ENCODE results near the gene TAF1B. TPM values are rescaled to one million over a fixed set of nuclear protein-coding genes. Genes with fewer than 3 reads are reported as not detected.
"Not testable (repeated sequence)": the region's sequence is repeated elsewhere in the genome, so short reads cannot be mapped to it uniquely, and the experiment has no call there.

TAF1B gene
- total RNA-seq, 1 experiment from 2014 or later, result 24.8 TPM

DNA sequence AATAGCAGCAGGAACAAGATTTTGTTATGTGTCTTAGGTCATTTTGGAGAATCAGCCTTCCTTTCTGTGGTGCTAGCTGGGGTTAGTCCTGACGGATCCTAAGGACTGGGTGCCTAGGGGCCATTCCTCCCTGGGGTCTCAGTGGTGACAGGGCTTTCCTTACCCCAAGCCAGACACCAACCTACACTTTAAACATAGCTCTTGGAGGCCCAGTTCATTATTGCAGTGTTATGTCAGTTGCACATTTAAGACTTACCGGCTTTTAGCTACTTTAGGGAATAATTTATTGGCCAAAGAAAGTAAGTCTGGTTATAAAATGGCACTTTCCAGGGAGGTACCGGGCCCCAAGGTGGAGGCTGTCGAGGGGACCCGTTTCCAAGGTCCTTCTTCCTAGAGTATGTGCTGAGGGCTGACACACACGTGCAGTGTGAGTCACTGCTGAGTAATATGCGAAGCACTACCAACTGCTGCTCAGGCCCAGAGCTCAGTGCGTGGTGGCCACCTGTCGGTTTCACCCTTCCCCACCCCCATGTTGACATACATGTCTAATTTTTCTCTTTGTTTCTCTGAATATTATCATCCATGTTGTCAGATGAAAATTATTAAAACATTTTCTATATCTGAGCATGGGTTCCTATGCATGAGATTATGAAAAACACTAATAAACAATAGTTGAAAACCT lies 71.3 kb downstream of the TAF1B start:
- TF ChIP-seq EZH2 (IDR thresholded peaks at IDR 0.05; ENCODE audit: low read depth), result no peak
- TF ChIP-seq, protein P1, sequence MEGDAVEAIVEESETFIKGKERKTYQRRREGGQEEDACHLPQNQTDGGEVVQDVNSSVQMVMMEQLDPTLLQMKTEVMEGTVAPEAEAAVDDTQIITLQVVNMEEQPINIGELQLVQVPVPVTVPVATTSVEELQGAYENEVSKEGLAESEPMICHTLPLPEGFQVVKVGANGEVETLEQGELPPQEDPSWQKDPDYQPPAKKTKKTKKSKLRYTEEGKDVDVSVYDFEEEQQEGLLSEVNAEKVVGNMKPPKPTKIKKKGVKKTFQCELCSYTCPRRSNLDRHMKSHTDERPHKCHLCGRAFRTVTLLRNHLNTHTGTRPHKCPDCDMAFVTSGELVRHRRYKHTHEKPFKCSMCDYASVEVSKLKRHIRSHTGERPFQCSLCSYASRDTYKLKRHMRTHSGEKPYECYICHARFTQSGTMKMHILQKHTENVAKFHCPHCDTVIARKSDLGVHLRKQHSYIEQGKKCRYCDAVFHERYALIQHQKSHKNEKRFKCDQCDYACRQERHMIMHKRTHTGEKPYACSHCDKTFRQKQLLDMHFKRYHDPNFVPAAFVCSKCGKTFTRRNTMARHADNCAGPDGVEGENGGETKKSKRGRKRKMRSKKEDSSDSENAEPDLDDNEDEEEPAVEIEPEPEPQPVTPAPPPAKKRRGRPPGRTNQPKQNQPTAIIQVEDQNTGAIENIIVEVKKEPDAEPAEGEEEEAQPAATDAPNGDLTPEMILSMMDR (conservative IDR thresholded peaks at IDR 0.05), result peak; percentile 60
- Histone ChIP-seq H3K4me1 (replicated peaks; ENCODE audit: insufficient read depth) (peaks cover 9% of the 10 kb centered on the region; the same call in 1 of the 2 replicates), H3K9me2 (ENCODE audit: insufficient read depth) (no peaks in the 10 kb centered on the region), H3K4me3 (no peak overlapping the region), H3K27me3 (ENCODE audit: insufficient read depth, low read depth) (no peaks in the 10 kb centered on the region), H3K4me2 (0 out of 2 replicates have a peak overlapping the region, but pooled peaks have one; percentile 1), H4K20me1 (ENCODE audit: insufficient read depth) (no peaks in the 10 kb centered on the region), H3K9me3 (ENCODE audit: insufficient read depth, low read depth) (no peaks in the 10 kb centered on the region), H3F3A (ENCODE audit: insufficient read depth, low read depth) (peaks cover 6% of the 10 kb centered on the region; the same call in 1 of the 2 replicates), H2AFZ (no peak overlapping the region), H3K27ac (peak overlapping the region; percentile 50), H3K36me3 (ENCODE audit: low read depth) (0 out of 2 replicates have a peak, but pooled peaks cover 5% of the 10 kb centered on the region), H3K79me2 (ENCODE audit: low read depth) (no peaks in the 10 kb centered on the region)
- ChIA-PET POLR2A (ENCODE audit: unreplicated experiment) (interaction anchor here (0.6 to 0.7 kb wide), 6 partner anchors 30 to 341 kb away, joined by 3 to 6 read pairs (median 3); no protein-coding TSS in a partner anchor), CTCF (interaction anchor here (0.6 kb wide), 1 partner anchor 102 kb away, joined by 13 read pairs; no protein-coding TSS in a partner anchor)
- DNase-seq, result peak; percentile 53 to 83
- intact Hi-C loops (cut with micrococcal nuclease; ENCODE audit: unreplicated experiment), result loop anchor here (1.0 kb wide), 2 partner anchors 100 to 113 kb away; no protein-coding TSS in a partner anchor
- BruUV-seq (replicated peaks), result no TSS peak

DNA sequence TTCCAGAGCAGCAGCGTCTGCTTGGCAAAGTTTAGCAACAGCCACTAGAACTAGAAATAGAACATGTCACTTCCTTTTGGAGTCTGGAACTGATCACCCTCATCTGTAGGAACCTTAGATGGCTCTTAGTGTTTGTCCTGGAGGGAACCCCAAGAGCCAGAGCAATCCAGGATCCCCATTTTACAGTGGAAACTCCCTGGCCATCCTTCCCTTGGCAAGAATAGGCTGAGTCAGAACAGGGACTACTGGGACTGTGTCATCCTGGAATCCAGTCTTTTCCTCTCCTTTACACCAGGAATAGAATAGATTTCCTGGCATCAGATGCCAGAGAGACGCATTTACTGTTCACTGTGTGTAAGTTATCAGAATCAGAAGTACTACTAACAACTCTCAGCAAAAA lies 75.0 kb downstream of the TAF1B start:
- Histone ChIP-seq H3K4me1 (replicated peaks; ENCODE audit: insufficient read depth) (peaks cover 9% of the 10 kb centered on the region; the same call in 1 of the 2 replicates), H3K9me3 (ENCODE audit: insufficient read depth, low read depth) (no peaks in the 10 kb centered on the region), H3K4me2 (no peak overlapping the region), H4K20me1 (ENCODE audit: insufficient read depth) (no peaks in the 10 kb centered on the region), H3K27me3 (ENCODE audit: insufficient read depth, low read depth) (no peaks in the 10 kb centered on the region), H3F3A (ENCODE audit: insufficient read depth, low read depth) (peaks cover 6% of the 10 kb centered on the region; the same call in 1 of the 2 replicates), H3K9me2 (ENCODE audit: insufficient read depth) (no peaks in the 10 kb centered on the region), H3K79me2 (ENCODE audit: low read depth) (no peaks in the 10 kb centered on the region), H3K4me3 (no peak overlapping the region), H2AFZ (no peak overlapping the region), H3K27ac (no peak overlapping the region), H3K36me3 (ENCODE audit: low read depth) (no peaks in the 10 kb centered on the region)
- BruUV-seq (replicated peaks), result no TSS peak
- DNase-seq, result no peak
- TF ChIP-seq EZH2 (IDR thresholded peaks at IDR 0.05; ENCODE audit: low read depth), result no peak
- TF ChIP-seq, protein P1 (conservative IDR thresholded peaks at IDR 0.05), result no peak
- POLR2A ChIA-PET (ENCODE audit: unreplicated experiment), result no interaction called here
- CTCF ChIA-PET, result no interaction called here
- intact Hi-C loops (cut with micrococcal nuclease; ENCODE audit: unreplicated experiment), result no loop called here

DNA sequence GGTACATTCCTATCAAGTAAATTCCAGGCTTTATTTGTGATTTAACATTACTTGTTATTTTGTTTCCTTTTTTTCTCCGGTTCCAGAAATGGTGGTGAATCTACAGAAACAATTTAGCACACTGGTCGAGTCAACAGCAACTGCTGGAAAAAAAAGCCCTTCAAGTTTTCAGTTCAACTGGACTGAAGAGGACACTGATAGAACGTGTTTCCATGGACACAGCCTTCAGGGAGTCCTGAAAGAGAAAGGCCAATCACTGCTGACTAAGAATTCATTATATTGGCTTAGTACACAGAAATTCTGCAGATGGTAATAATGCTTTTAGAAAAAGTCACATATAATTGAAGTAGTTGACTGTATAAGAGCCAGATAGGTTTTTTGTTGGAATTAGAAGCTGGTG lies 76.2 kb downstream of the TAF1B start:
- CTCF ChIA-PET, result no interaction called here
- Histone ChIP-seq H3F3A (ENCODE audit: insufficient read depth, low read depth) (no peaks in the 10 kb centered on the region), H4K20me1 (ENCODE audit: insufficient read depth) (no peaks in the 10 kb centered on the region), H3K27me3 (ENCODE audit: insufficient read depth, low read depth) (no peaks in the 10 kb centered on the region), H3K27ac (no peak overlapping the region), H3K9me3 (ENCODE audit: insufficient read depth, low read depth) (no peaks in the 10 kb centered on the region), H2AFZ (no peak overlapping the region), H3K36me3 (ENCODE audit: low read depth) (no peaks in the 10 kb centered on the region), H3K79me2 (ENCODE audit: low read depth) (no peaks in the 10 kb centered on the region), H3K4me2 (no peak overlapping the region), H3K4me3 (no peak overlapping the region), H3K9me2 (ENCODE audit: insufficient read depth) (no peaks in the 10 kb centered on the region), H3K4me1 (replicated peaks; ENCODE audit: insufficient read depth) (0 out of 2 replicates have a peak, but pooled peaks cover 4% of the 10 kb centered on the region)
- intact Hi-C loops (cut with micrococcal nuclease; ENCODE audit: unreplicated experiment), result no loop called here
- TF ChIP-seq, protein P1 (conservative IDR thresholded peaks at IDR 0.05), result no peak
- TF ChIP-seq EZH2 (IDR thresholded peaks at IDR 0.05; ENCODE audit: low read depth), result no peak
- BruUV-seq (replicated peaks), result no TSS peak
- DNase-seq, result no peak
- POLR2A ChIA-PET (ENCODE audit: unreplicated experiment), result no interaction called here

DNA sequence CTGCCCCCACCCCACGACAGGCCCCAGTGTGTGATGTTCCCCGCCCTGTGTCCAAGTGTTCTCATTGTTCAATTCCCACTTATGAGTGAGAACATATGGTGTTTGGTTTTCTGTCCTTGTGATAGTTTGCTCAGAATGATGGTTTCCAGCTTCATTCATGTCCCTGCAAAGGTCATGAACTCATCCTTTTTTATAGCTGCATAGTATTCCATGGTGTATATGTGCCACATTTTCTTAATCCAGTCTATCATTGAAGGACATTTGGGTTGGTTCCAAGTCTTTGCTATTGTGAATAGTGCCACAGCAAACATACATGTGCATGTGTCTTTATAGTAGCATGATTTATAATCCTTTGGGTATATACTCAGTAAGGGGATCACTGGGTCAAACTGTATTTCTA lies 83.7 kb downstream of the TAF1B start:
- H3K79me2 ChIP-seq (ENCODE audit: low read depth); H3K4me1 ChIP-seq (replicated peaks; ENCODE audit: insufficient read depth); H3K27me3 ChIP-seq (ENCODE audit: insufficient read depth, low read depth); H2AFZ ChIP-seq; H3F3A ChIP-seq (ENCODE audit: insufficient read depth, low read depth); H3K9me2 ChIP-seq (ENCODE audit: insufficient read depth); H3K4me3 ChIP-seq; H3K27ac ChIP-seq; H3K9me3 ChIP-seq (ENCODE audit: insufficient read depth, low read depth); BruUV-seq (replicated peaks); intact Hi-C loops (cut with micrococcal nuclease; ENCODE audit: unreplicated experiment); DNase-seq; CTCF ChIA-PET; H3K36me3 ChIP-seq (ENCODE audit: low read depth); H4K20me1 ChIP-seq (ENCODE audit: insufficient read depth); H3K4me2 ChIP-seq; POLR2A ChIA-PET (ENCODE audit: unreplicated experiment): not testable (repeated sequence)
